Stimulated activated CD8-positive, alpha-beta memory T cell treated with anti-CD3 and anti-CD28 coated beads, Interleukin-4, amount 100 ng/mL, for 1 hour (primary cell): ENCODE results near the gene RAPGEF3.

Experiments used
- DNase-seq, 2 donors: peaks; one replicate each; pipeline ENCODE4 v3.0.0-alpha.2; 2020; ENCODE audit warnings: low read depth in 2 of 2, low spot score in 1 of 2

RAPGEF3 gene

GRCh38 chr12:47758834-47759690 lies at the start of gene RAPGEF3:
RAPGEF3 (minus strand) TSS chr12:47758880; CDS start chr12:47758556, 324 bp downstream.
- DNase-seq: peak; percentile 43 to 47

DNA sequence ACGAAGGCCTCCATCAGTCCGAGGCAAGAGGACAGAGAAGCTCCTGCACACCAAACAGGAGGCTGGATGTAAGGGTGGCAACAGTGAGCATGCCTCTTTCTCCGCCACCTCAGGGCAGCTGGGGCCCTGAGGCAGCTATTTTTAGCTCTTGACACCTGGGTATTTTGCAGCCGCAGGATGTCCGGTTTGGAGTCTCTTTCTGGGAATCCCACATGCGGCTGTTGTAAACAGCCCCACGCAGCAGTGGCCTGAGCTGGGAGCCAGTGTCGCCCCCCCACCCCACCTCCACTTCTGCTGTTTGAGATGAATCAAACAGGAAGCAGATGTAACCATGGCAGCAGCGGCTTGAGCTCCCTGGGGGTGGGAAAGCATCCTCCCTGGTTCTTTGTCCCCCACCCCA lies 49.4 kb upstream of the RAPGEF3 start:
- peak; percentile 56 to 60 for DNase-seq

GRCh38 chr12:47807338-47807737 lies 48.7 kb upstream of the RAPGEF3 start:
- DNase-seq: no peak

- DNase-seq: no peak
Observed at GRCh38 chr12:47805417-47805816, 46.7 kb upstream of the RAPGEF3 start.

DNA sequence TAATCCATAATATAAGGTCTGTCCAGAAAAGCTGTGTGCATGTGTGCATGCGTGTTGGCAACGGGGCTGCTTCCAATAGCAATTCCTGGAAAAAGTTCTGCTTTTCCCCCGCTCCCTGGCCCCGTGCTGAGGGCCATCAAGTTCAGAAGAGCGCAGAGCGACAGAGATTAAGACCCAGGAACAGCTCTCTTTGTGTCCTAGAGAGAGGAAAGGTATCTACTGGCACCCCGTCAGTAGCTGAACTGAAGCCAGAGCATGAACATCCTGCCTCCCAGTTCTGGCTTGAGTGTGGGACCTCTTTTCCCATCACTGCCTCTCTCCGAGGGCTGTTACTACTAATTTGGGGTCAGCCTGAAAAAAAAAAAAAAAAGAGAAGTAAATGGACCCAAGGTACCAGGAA lies 45.5 kb upstream of the RAPGEF3 start:
- no peak for DNase-seq

GRCh38 chr12:47803191-47803875 lies 44.7 kb upstream of the RAPGEF3 start:
- no peak for DNase-seq

DNA sequence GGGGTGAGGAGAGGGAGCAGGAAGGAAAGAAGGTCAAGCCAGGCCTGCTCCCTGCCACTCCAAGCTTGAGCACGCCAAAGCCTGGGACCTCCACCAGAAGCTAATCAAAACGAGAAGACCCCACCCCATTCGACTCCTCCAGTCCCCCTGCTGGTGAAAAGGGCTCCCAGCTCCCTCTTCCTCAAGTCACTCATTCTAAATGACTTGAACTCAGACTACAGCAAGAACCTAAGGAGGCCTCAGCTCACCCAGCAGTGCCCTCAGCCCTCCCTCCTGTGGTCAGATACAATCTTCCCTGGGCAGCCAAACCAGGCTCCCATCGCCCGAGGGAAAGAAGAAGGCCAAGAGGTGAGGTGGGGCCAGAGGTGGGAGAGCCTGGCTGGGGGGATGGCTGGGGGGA lies 43.6 kb upstream of the RAPGEF3 start:
- DNase-seq: no peak

DNA sequence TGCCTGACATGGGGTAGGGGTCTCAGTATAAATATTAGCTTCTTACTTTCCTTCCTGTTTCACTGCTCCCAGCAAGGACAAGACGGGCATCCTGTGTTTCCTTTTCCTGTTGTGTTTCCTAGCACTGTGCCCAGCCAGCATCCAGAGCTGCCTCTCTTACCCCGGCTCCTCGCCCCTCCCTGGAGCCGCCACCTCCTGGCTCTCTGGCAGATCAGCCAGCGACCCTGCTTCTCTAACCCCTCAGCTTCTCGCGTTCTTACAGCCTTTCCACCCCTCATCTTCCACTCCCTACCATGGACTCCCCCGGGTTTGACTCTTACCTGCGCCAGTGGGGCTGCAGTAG lies 43.2 kb upstream of the RAPGEF3 start:
- DNase-seq: no peak

DNA sequence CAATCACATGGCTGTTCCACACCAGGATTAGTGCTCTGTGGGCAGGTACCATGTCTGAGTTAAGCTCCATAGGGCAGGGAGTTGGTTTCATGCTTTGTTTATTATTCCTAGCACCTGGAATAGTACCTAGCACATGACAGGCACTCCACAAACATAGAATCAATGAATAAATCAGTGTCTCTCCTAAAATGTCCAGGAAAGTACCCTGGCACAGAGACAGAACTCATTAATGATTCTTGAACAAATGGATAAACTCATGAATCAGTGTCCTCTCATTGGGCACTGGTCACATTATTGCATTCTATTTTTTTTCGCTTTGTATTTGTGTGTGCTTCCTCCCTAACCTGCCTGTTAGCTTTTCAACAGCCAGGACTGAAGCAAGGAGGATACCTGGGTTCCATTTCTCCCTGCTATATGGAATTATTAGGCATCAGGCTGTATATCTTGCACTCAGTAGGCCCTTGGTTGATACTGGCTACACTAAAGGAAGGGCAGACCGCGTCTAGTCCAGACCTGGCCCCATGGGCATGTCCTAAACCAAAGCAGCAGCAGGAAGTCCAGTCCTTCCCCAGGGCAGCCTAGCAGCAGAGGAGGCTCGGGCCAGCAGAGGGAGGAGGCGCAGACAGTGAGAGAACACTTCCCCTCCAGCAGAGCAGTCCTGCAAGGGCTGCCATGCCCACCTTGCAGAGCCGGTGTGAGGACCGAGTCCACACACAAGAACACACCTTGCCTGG lies 42.7 kb upstream of the RAPGEF3 start:
- no peak for DNase-seq

- no peak for DNase-seq
Observed at GRCh38 chr12:47800582-47800981, 41.9 kb upstream of the RAPGEF3 start.

- DNase-seq: no peak
Observed at GRCh38 chr12:47799357-47799955, 40.8 kb upstream of the RAPGEF3 start.

DNA sequence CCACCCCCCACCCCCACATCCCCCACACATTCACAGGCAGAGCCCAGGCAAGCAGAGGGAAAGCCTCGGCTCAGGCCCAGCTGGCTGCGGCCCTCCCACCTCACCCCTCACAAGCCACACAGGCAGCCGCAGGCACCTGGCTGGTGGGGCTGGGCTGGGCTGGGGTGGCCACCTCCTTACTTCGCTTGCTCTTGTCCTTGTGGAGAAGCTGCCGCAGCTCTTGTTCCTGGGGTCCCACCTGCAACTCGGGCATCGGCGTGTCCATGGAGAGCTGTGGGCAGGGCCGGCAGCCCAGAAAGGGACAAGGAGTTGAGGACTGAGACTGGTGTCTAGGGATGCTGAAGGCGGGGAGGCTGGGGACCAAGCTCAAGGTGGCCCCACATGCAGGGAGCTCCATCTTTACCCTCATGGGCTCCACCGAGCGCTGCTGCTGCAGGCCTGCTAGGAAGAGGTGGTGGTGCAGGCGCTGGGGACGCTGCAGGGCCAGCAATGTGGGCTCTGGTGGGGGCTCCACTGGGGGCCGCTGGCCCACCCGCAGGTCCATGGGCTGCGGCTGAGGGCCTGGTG lies 39.8 kb upstream of the RAPGEF3 start:
- DNase-seq: no peak

DNA sequence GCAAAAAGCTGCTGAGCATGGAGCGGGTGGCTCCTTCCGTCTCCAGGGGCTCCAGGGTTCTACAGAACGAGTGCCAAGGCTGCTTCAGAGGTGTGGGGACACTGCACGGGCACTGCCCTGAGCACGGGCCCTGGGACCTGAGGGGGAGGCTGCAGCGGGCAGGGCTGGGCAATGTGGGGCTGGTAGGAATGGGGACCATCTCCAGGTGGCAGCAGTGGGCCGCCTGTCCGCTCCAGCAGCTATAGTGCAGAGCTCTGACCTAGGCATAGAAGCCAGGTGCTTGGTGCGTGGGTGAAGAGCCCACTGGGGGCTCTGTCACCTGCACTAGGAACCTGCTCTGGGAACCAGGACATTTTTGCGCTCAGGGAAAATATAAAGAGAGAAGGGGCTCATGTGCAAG lies 38.8 kb upstream of the RAPGEF3 start:
- no peak for DNase-seq

GRCh38 chr12:47795814-47796411 lies 37.2 kb upstream of the RAPGEF3 start:
- DNase-seq: no peak

DNA sequence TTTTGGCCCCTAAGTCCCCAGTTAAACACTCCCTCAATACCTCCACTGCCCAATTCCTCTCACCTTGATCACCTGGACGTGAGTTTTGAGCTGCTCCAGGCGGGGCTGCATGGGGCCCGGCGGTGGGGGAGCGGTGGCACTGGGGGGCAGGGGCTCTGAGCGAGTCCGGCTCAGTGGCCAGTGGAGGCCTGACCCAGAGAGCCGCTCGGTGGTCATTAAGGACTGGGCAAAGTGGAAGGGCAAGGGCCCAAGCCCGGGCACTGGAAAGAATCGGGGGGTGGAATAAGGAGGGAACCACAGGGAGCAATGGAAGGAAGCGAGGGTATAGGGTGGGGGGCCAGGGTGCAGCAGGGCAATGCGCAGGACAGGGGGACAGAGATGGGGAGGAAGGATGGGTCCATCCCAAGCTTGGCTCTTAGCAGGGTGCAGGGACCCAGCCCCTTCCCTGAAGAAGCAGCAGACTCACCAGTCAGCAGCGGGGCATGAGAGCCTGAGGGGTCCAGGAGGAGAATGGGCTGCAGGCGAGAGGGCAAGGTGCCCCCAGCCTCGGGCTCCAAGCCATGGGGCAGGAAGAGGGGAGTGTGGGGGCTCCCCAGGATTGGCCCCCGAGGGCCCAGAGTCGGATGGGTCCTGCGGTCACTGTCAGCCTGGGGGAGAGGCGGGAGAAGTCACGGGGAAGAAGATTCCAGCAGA lies 36.6 kb upstream of the RAPGEF3 start:
- DNase-seq: no peak

DNA sequence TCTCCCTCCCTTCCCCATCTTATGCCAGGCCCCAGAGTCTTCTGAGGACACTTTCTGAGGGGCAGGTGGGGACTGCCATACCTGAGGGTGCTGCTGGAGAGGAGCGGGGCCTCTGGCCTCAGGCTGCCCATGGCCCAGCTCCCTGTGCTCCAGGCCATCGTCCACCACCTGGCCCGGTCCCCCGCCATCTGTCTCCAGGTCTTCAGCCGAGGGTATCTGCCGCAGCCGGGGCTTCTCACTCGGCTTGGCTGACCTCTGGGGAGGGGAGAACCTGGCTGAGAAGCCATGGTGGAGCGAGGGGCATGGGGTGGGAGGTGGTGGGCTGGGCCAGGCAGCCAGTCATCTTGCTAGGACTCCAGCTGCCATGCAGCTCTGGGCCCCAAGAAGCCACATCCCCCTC lies 36.0 kb upstream of the RAPGEF3 start:
- DNase-seq: no peak

- DNase-seq: no peak
Observed at GRCh38 chr12:47793015-47793681, 34.5 kb upstream of the RAPGEF3 start.

GRCh38 chr12:47791874-47792273 lies 33.2 kb upstream of the RAPGEF3 start:
- no peak for DNase-seq

- DNase-seq: no peak
Observed at GRCh38 chr12:47791351-47791746, 32.7 kb upstream of the RAPGEF3 start.
